Upper lobe of left lung (tissue), 6 donors: Measurements from ENCODE around the gene NUP98. TPM values are rescaled to one million over a fixed set of nuclear protein-coding genes. Genes with fewer than 3 reads are reported as not detected.

Experiments
- ATAC-seq, 2 donors: fragments of 200-7000 bp; cut with Tn5 transposase; one replicate each; pipeline ENCODE4 v1.9.1; 2022; ENCODE audit warnings: mild to moderate bottlenecking in 2 of 2, moderate library complexity in 2 of 2; ENCODE audit not compliant: low FRiP score in 2 of 2
- DNase-seq, 2 donors: peaks; one replicate each; pipeline ENCODE4 v3.0.0-alpha.2; 2019 to 2020
- H3K27ac ChIP-seq, 4 donors: fragments of 200-600 bp; sonication (generic); one replicate each; pipeline ENCODE4 v1.5.1; 2016 to 2019
- H3K27me3 ChIP-seq, 4 donors: fragments of 200-600 bp; sonication (generic); one replicate each; pipeline ENCODE4 v1.5.1; 2017 to 2019
- H3K36me3 ChIP-seq, 4 donors: fragments of 200-600 bp; sonication (generic); one replicate each; pipeline ENCODE4 v1.5.1; 2016 to 2019
- H3K4me1 ChIP-seq, 4 donors: fragments of 200-600 bp; sonication (generic); one replicate each; pipeline ENCODE4 v1.5.1; 2018 to 2019
- H3K4me3 ChIP-seq, 4 donors: fragments of 200-600 bp; sonication (generic); one replicate each; pipeline ENCODE4 v1.5.1; 2017 to 2019; ENCODE audit warnings: mild to moderate bottlenecking in 2 of 4, moderate library complexity in 1 of 4
- H3K9me3 ChIP-seq, 4 donors: fragments of 200-600 bp; sonication (generic); one replicate each; pipeline ENCODE4 v1.5.1; 2018 to 2019
- CTCF ChIP-seq, 6 experiments: fragments of 450-650 bp in 4 of 6; fragments of 200-600 bp in 2 of 6; sonication (generic) in 2 of 6; IDR thresholded peaks; one replicate each; pipeline ENCODE4 v1.5.1; 2016 to 2019; ENCODE audit warnings: antibody characterized with exemption in 6 of 6
- EP300 ChIP-seq, 4 donors: sonication (generic); formaldehyde crosslinking; IDR thresholded peaks; one replicate each; pipeline ENCODE4 v1.5.1; 2017; ENCODE audit warnings: antibody characterized with exemption in 4 of 4, control low read depth in 2 of 4
- POLR2A ChIP-seq, 4 donors: fragments of 450-650 bp; IDR thresholded peaks; one replicate each; pipeline ENCODE4 v1.5.1; 2016 to 2017; ENCODE audit warnings: antibody characterized with exemption in 4 of 4, mild to moderate bottlenecking in 2 of 4
- POLR2AphosphoS5 ChIP-seq, 2 donors: sonication (generic); formaldehyde crosslinking; IDR thresholded peaks; one replicate each; pipeline ENCODE4 v1.5.1; 2017; ENCODE audit warnings: antibody characterized with exemption in 2 of 2
- WGBS, 2 donors: methylation state at CpG; one replicate each; pipeline ENCODE4 v1.1.5; 2017 to 2018; 5-methylcytosine and 5-hydroxymethylcytosine counted together
- total RNA-seq, 6 donors: library from RNA; depleted of rRNA in 4 of 6; stranded (reverse); fragments of >200 nt in 4 of 6; gene quantifications; one replicate each; pipeline versions ENCODE4 v1.1.0 to v1.2.1, GENCODE V29; 2016 to 2021
- donor health status: DM: no; HTN: no; CAD: no; lungs with moderate emphysema.
- donor health status: DM: no; HTN: yes; CAD: no; lungs with severe emphysema.

NUP98 gene
- total RNA-seq, 6 donors from 2014 or later, result 66.6 to 127 (median 86.1) TPM

GRCh38 chr11:3666023-3666530 is 131.3 kb downstream of the NUP98 start:
- H3K27me3 ChIP-seq, result no peaks in the 10 kb centered on the region
- WGBS, 2 donors, result 93 to 97% methylated on average over 11 to 16 of the region's 17 CpGs
- no peak overlapping the region for H3K4me3 ChIP-seq
- ATAC-seq (no peak), DNase-seq (peak in 1 of 2 donors; percentile 77)
- no peaks in the 10 kb centered on the region for H3K9me3 ChIP-seq
- H3K27ac ChIP-seq, result no peak overlapping the region
- no peaks in the 10 kb centered on the region for H3K4me1 ChIP-seq
- TF ChIP-seq POLR2A (IDR thresholded peaks at IDR 0.05), result no peak
- no peak for TF ChIP-seq EP300 (IDR thresholded peaks at IDR 0.05)
- no peak for TF ChIP-seq CTCF (IDR thresholded peaks at IDR 0.05)
- TF ChIP-seq POLR2AphosphoS5 (IDR thresholded peaks at IDR 0.05), result no peak
- H3K36me3 ChIP-seq, result peaks cover 0 to 68% (median 37%) of the 10 kb centered on the region in 4 donors

GRCh38 chr11:3665336-3666022 is 131.9 kb downstream of the NUP98 start:
- H3K4me3 ChIP-seq, result no peak overlapping the region
- H3K9me3 ChIP-seq, result no peaks in the 10 kb centered on the region
- DNase-seq, result no peak
- H3K27ac ChIP-seq, result no peak overlapping the region
- peaks cover 0 to 62% (median 34%) of the 10 kb centered on the region in 4 donors for H3K36me3 ChIP-seq
- no peaks in the 10 kb centered on the region for H3K4me1 ChIP-seq
- TF ChIP-seq EP300 (IDR thresholded peaks at IDR 0.05) (no peak), POLR2A (IDR thresholded peaks at IDR 0.05) (no peak), CTCF (IDR thresholded peaks at IDR 0.05) (no peak), POLR2AphosphoS5 (IDR thresholded peaks at IDR 0.05) (no peak)
- WGBS, 2 donors, result 68 to 95% methylated on average over 3 to 6 of the region's 6 CpGs
- ATAC-seq, result peak in 1 of 2 donors; percentile 29
- no peaks in the 10 kb centered on the region for H3K27me3 ChIP-seq

- Histone ChIP-seq H3K36me3 (peaks cover 0 to 48% (median 26%) of the 10 kb centered on the region in 4 donors), H3K27me3 (no peaks in the 10 kb centered on the region), H3K9me3 (no peaks in the 10 kb centered on the region), H3K4me1 (no peaks in the 10 kb centered on the region), H3K27ac (no peak overlapping the region), H3K4me3 (no peak overlapping the region)
- ATAC-seq, result no peak
- no peak for TF ChIP-seq POLR2AphosphoS5 (IDR thresholded peaks at IDR 0.05)
- TF ChIP-seq EP300 (IDR thresholded peaks at IDR 0.05), result no peak
- no peak for TF ChIP-seq CTCF (IDR thresholded peaks at IDR 0.05)
- TF ChIP-seq POLR2A (IDR thresholded peaks at IDR 0.05), result no peak
- no peak for DNase-seq
- WGBS, 2 donors, result 86 to 92% methylated on average over 9 to 10 of the region's 10 CpGs
Observed at GRCh38 chr11:3664032-3664630, 133.2 kb downstream of the NUP98 start.

- no peaks in the 10 kb centered on the region for H3K27me3 ChIP-seq
- DNase-seq, result no peak
- TF ChIP-seq EP300 (IDR thresholded peaks at IDR 0.05) (no peak), POLR2AphosphoS5 (IDR thresholded peaks at IDR 0.05) (no peak), POLR2A (IDR thresholded peaks at IDR 0.05) (no peak), CTCF (IDR thresholded peaks at IDR 0.05) (no peak)
- no peak overlapping the region for H3K4me3 ChIP-seq
- peaks cover 0 to 37% (median 21%) of the 10 kb centered on the region in 4 donors for H3K36me3 ChIP-seq
- H3K4me1 ChIP-seq, result no peaks in the 10 kb centered on the region
- no peak overlapping the region for H3K27ac ChIP-seq
- H3K9me3 ChIP-seq, result no peaks in the 10 kb centered on the region
- no peak for ATAC-seq
Observed at GRCh38 chr11:3662856-3663255, 134.5 kb downstream of the NUP98 start.
